ENCODE results near the gene ZBED4. TPM values are rescaled to one million over a fixed set of nuclear protein-coding genes. Genes with fewer than 3 reads are reported as not detected.
A peak's percentile ranks its signal among the peaks of the same experiment; 100 is the strongest.

ZBED4 gene
- total RNA-seq, 4 donors from 2014 or later: 10.0 to 21.6 (median 11.4) TPM

DNA sequence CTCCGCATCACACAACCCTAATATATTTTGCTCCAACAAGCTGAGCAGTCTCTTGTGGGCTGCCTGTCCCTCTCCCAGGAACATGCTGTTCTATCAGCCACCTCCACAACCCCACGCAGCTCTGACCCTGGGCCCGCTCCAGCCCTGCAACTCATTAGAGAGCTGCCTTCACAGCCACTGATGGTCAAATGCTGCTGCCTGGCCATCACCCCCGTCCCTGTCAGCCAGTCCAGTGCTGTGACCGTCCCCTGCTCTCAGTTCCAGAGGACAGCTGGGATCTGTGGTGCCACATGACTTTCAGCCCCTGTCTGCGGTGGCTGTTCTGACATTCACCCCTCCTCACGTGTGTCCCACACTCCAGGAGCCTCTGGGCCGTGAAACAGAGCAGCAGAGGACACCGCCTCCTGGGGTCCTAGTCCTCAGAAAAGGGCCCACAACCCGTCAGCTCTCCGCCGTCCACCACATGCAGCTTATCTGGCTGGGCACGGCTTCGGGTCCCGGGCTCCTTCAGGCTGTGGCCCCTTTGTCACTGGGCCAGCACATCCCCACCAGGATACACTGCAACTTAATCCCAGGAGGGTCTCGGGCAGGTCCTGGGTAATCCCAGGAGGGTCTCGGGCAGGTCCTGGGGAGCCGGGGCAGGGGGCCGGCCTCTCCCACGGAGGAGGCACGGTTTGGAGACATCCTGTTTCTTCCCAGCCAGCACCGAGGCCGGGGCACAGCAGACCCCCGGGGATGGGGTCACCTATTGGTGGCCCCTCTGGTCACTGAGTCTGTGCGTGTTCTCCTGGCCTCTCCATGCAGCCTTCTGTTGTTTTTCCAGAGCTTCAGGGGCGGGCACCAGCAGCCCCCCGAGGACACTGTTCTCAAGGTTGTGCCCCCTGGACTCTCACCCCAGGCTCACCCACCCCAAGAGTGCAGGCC, 79.9 kb downstream of the ZBED4 start:
- ATAC-seq (ENCODE audit: low FRiP score) (no peak), DNase-seq (ENCODE audit: low spot score) (no peak)
- TF ChIP-seq, protein P1, sequence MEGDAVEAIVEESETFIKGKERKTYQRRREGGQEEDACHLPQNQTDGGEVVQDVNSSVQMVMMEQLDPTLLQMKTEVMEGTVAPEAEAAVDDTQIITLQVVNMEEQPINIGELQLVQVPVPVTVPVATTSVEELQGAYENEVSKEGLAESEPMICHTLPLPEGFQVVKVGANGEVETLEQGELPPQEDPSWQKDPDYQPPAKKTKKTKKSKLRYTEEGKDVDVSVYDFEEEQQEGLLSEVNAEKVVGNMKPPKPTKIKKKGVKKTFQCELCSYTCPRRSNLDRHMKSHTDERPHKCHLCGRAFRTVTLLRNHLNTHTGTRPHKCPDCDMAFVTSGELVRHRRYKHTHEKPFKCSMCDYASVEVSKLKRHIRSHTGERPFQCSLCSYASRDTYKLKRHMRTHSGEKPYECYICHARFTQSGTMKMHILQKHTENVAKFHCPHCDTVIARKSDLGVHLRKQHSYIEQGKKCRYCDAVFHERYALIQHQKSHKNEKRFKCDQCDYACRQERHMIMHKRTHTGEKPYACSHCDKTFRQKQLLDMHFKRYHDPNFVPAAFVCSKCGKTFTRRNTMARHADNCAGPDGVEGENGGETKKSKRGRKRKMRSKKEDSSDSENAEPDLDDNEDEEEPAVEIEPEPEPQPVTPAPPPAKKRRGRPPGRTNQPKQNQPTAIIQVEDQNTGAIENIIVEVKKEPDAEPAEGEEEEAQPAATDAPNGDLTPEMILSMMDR (IDR thresholded peaks at IDR 0.05): no peak

DNA sequence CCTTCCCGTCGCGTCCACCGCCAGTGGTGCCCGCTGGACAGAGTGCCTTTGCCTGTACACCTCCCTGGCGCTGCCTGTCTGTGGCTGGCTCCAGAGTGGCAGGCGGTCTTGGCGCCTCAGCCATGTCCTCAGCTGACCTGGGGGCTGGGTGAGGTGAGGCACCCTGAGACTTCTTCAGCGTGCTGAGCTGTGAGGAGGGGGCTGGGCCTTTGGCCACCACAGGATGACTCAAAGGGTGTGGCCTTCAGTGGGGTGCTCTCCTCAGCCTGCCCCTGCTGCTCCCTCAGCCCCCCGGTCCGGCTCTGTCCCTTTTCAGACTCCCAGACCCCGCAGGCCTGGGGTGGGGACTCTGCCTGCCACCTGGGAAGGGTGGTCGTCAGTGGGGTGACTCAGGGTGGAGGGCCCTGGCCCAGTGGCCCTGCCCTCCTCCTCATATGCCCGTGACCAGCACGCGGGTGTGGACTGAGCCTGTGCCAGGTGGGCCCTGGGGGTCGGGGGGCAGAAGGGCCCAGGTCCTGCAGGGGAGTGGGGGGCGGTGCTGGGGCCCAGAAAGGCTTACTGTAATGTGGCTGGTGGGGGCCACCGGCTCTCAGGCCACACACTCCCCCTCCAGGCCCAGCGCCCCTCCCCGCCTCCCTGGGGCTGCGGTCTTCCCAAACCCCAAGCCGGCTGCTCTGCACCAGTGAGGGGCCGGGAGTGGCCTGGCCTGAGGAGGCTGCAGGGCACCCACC, 80.7 kb downstream of the ZBED4 start:
- ATAC-seq (ENCODE audit: low FRiP score): peak; percentile 57
- TF ChIP-seq, protein P1 (IDR thresholded peaks at IDR 0.05): no peak
- DNase-seq (ENCODE audit: low spot score): peak; percentile 74

DNA sequence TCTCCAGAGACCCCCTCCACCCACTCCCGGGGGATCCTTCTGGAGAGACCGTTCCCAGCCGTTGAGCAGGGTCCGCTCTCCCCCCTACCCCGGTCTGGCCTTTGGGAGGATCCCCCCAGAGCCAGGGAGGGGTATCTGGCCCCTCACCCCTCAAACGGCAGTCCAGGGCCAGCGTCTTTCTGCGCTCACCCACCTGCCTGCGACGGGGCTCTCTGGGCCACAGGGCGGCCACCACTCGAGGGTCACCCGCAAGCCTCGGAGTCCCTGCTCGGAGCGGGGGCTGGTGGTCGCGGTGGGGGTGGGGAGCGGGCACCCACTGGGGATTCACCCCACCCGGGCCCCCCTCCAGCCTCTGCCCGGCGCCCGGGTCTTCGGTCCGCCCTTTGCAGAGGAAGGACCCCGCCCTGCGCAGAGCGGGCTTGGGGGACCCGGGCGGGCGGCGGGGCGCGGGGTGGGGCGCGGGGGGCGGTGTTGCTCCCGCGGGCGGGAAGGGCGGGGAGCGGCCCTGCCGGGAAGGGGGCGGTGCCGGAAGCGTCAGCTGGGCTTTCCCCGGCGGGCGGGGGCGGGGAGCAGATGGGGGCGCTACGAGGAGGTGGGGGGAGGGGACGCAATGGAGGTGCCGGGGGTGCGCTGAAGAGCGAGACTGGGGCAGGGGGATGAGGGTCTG, 81.4 kb downstream of the ZBED4 start:
- TF ChIP-seq, protein P1 (IDR thresholded peaks at IDR 0.05): no peak
- DNase-seq (ENCODE audit: low spot score) (peak; percentile 63), ATAC-seq (ENCODE audit: low FRiP score) (no peak)

DNA sequence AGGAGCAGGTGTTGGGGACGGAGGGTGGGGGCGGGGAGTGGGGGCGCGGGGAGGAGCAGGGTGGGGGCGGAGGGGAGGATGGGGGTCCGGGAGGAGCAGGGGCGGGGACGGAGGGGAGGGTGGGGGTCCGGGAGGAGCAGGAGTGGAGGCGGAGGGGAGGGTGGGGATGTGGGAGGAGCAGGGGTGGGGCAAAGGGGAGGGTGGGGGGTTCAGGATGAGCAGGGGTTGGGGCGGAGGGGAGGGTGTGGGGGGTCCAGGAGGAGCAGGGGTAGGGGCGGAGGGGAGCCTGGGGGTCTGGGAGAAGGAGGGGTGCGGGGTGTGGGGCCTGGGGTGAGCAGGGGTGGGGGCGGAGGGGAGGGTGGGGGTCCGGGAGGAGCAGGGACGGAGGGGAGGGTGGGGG, 81.9 kb downstream of the ZBED4 start:
- TF ChIP-seq, protein P1 (IDR thresholded peaks at IDR 0.05): no peak
- DNase-seq (ENCODE audit: low spot score) (no peak), ATAC-seq (ENCODE audit: low FRiP score) (no peak)

DNA sequence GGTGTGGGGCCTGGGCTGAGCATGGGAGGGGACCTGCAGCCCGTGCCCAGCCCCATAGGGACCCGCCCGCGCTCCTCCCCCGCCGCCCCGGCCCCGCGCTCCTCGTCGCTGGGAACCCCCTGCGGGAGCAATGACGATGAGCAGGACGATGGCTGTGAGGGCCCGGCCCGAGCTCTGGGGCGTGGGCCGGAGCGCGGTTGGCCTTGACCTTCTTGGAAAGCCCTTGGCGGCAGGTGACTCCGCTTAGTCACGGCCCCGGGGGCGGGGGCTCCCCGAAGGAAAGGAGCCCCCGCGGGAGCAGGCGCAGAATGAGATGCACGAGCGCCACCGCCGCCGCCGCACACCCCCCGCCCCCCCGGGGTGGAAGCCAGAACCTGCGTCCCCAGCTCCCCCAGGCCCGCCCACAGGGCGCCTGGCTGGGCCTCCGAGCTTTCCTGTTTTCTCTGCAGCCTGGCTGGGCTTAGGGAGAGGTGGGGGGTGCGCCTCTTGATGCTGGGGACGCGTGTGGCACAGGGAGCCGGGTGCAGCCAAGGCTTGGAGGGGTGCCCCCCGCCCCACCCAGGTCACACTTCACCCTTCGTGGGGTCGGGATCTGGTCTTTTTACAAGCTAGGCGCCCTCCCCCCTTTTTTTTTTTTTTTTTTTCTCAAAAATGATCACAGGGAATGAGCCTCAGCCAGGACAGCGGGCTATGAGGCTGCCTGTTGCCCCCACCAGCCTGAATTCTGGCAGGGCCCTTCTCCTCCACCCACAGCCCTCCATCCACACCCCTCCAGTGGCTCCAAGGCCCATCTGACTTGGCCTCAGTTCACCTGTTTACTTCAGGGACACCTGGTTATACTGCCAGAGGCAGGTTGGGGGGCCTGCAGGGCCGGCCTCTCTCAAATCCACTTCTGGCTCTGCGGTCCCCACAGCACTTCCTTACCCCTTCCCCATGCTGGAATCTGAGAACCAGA, 82.7 kb downstream of the ZBED4 start:
- DNase-seq (ENCODE audit: low spot score) (peak; percentile 90), ATAC-seq (ENCODE audit: low FRiP score) (peak; percentile 76)
- TF ChIP-seq, protein P1 (IDR thresholded peaks at IDR 0.05): no peak
